ENCODE results near the gene DGKZ.

GRCh38 chr11:46357483-46357936, 10.2 kb downstream of the DGKZ start:
- TF ChIP-seq EP300 (IDR thresholded peaks at IDR 0.05) (no peak), POLR2A (IDR thresholded peaks at IDR 0.05) (no peak), CTCF (IDR thresholded peaks at IDR 0.05) (no peak)
